ENCODE data around the gene SPATA19.

Gene SPATA19

DNA sequence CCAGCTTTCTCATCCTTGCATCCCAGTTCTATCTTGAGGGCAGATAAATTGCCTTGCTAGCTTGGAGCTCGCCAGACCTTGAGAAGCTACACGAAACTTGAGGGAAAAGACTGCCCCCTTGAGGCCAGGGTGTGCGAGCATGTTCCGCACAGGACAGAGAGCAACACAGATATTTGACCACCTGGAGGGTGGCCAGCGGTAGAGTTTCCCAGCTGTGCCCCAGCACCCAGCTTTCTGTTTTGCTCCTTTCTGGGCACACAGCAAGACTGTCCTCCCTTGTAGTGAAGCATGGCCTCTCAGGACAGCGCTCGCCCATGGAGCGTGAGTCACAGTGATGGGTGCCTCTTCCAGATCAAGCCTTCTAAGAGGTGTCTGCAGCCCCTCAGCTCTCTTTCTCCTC is 23.5 kb downstream of the SPATA19 start:
- TF ChIP-seq, protein P1, sequence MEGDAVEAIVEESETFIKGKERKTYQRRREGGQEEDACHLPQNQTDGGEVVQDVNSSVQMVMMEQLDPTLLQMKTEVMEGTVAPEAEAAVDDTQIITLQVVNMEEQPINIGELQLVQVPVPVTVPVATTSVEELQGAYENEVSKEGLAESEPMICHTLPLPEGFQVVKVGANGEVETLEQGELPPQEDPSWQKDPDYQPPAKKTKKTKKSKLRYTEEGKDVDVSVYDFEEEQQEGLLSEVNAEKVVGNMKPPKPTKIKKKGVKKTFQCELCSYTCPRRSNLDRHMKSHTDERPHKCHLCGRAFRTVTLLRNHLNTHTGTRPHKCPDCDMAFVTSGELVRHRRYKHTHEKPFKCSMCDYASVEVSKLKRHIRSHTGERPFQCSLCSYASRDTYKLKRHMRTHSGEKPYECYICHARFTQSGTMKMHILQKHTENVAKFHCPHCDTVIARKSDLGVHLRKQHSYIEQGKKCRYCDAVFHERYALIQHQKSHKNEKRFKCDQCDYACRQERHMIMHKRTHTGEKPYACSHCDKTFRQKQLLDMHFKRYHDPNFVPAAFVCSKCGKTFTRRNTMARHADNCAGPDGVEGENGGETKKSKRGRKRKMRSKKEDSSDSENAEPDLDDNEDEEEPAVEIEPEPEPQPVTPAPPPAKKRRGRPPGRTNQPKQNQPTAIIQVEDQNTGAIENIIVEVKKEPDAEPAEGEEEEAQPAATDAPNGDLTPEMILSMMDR (IDR thresholded peaks at IDR 0.05) = peak; percentile 95

DNA sequence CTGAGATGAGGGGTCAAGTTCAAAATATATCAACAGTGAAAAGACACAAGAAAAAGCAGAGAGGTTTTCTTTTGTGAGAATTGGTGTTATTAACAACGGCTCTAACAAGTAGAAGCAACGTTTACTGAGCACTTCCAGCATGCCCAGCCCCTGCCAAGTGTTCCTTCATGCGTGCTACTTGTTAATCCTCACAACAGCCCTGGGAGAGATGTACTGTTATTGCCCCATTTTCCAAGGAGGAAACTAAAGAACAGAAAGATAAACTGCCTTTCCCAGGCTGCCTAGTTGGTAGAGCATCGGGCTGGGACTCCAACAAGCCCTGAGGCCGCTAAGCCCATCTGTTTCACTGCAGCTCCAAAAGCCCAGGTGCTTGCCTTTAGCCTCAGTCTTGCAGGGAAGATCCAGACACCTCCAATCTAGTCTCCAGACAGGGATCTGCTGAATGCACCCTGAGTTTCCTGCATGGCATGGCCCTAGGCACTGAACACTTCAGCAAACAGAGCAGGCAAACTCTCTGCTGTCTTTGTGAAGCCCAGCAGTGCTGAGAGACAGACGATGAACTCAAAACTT is 25.5 kb downstream of the SPATA19 start:
- TF ChIP-seq, protein P1 (IDR thresholded peaks at IDR 0.05) = no peak

GRCh38 chr11:133819114-133819513 is 26.2 kb downstream of the SPATA19 start:
- TF ChIP-seq, protein P1 (IDR thresholded peaks at IDR 0.05) = no peak

DNA sequence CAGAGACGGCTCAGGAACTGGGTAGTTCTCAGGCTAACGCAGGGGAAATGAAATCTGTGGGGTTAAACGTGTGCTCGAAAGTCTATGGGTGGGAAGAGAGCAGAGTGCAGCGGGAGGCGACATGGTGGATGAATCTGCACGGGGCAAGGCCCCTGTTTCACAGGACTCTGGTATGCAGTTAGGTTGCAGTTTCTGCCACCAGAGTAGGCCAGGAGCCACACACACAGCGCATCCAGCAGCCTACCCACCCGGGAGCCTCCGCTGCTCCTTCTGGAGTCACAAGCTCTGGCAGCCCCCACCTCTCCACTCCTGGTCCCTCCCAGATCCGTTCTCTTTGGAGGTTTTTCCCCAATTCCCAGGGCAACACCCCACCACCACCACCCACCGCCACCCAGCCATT is 27.0 kb downstream of the SPATA19 start:
- TF ChIP-seq, protein P1 (IDR thresholded peaks at IDR 0.05) = no peak

- TF ChIP-seq, protein P1 (IDR thresholded peaks at IDR 0.05) = no peak
Measured at GRCh38 chr11:133817449-133817848, 27.9 kb downstream of the SPATA19 start.

GRCh38 chr11:133816146-133816870 is 29.0 kb downstream of the SPATA19 start:
- TF ChIP-seq, protein P1 (IDR thresholded peaks at IDR 0.05) = no peak

DNA sequence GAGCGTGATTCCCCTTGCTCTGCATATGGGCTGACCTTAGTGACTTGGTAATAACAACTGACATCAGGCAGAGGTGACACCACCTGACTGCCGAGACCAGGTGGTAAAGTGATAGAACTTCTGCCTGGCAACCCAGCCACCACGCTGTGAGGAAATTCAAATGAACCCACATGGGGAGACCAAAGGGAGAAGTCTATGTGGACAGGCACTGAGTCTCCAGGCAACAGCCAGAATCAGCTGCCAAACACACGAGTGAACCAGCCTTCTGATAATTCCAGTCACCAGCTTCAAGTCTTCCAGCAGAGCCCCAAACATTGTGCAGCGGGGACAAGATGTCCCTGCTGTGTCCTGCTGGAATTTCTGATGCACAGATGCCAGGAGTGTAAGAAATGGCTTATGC is 29.7 kb downstream of the SPATA19 start:
- TF ChIP-seq, protein P1 (IDR thresholded peaks at IDR 0.05) = no peak

All from LNCAP (cell line).